DOHH2 (cell line): ENCODE measurements around the gene CBX7.

ENCODE experiments used
- EZH2phosphoT487 ChIP-seq: fragments of 200-600 bp; sonication (generic); IDR thresholded peaks from 2 replicates; pipeline ENCODE4 v1.6.1; 2017; ENCODE audit warnings: borderline replicate concordance, mild to moderate bottlenecking, antibody characterized with exemption, low read length, moderate library complexity, mixed read lengths
- TF ChIP-seq, protein P1 (sequence below): fragments of 200-600 bp; sonication (generic); IDR thresholded peaks from one replicate; pipeline ENCODE4 v1.5.1; 2014; ENCODE audit warnings: antibody characterized with exemption, mild to moderate bottlenecking, low read depth, low read length; ENCODE audit not compliant: poor library complexity, severe bottlenecking

DNA sequence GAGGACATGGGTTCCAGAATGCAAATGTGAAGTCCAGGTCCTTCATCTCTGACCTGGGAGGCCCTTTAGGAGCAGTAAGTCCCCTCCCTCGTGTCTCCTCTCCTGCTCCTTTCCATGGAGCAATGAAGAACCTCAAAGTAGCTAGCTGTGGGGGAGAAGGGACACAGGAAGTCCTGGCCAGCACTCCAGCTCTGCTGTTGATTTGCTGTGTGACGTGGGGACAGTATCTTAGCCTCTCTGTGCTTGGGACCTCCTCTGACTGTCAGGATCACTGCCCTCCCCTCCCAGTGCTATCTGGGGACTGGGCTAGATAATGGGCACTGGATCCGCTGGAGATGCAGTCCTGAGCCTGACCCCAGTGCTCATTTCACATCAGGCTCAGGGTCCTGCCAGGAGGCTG, 56.5 kb downstream of the CBX7 start:
- TF ChIP-seq, protein P1, sequence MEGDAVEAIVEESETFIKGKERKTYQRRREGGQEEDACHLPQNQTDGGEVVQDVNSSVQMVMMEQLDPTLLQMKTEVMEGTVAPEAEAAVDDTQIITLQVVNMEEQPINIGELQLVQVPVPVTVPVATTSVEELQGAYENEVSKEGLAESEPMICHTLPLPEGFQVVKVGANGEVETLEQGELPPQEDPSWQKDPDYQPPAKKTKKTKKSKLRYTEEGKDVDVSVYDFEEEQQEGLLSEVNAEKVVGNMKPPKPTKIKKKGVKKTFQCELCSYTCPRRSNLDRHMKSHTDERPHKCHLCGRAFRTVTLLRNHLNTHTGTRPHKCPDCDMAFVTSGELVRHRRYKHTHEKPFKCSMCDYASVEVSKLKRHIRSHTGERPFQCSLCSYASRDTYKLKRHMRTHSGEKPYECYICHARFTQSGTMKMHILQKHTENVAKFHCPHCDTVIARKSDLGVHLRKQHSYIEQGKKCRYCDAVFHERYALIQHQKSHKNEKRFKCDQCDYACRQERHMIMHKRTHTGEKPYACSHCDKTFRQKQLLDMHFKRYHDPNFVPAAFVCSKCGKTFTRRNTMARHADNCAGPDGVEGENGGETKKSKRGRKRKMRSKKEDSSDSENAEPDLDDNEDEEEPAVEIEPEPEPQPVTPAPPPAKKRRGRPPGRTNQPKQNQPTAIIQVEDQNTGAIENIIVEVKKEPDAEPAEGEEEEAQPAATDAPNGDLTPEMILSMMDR = no peak
- TF ChIP-seq EZH2phosphoT487 = no peak
